WTC11 (cell line): ENCODE results near the gene SEC24A.

ENCODE experiments used
- CBFB ChIP-seq: sonication (generic); formaldehyde crosslinking; IDR thresholded peaks from 2 replicates; pipeline ENCODE4 v1.8.1; 2022; ENCODE audit warnings: mild to moderate bottlenecking, low read depth, missing genetic modification reagents
- FOXJ3 ChIP-seq: sonication (generic); formaldehyde crosslinking; IDR thresholded peaks from 2 replicates; pipeline ENCODE4 v1.9.0; 2021; ENCODE audit warnings: missing genetic modification reagents, mild to moderate bottlenecking, borderline replicate concordance
- IRF2 ChIP-seq: sonication (generic); formaldehyde crosslinking; IDR thresholded peaks from 2 replicates; pipeline ENCODE4 v1.8.0; 2022; ENCODE audit warnings: low read depth, missing genetic modification reagents, borderline replicate concordance
- KAT7 ChIP-seq: sonication (generic); formaldehyde crosslinking; IDR thresholded peaks from 2 replicates; pipeline ENCODE4 v1.8.1; 2023; ENCODE audit warnings: missing genetic modification reagents, mild to moderate bottlenecking, borderline replicate concordance
- MAX ChIP-seq: sonication (generic); formaldehyde crosslinking; IDR thresholded peaks from 2 replicates; pipeline ENCODE4 v1.8.0; 2022; ENCODE audit warnings: mild to moderate bottlenecking, missing genetic modification reagents
- NFYB ChIP-seq: sonication (generic); formaldehyde crosslinking; conservative IDR thresholded peaks from 2 replicates; pipeline ENCODE4 v1.8.0; 2022; ENCODE audit warnings: low read depth, missing genetic modification reagents
- PREB ChIP-seq: sonication (generic); formaldehyde crosslinking; IDR thresholded peaks from 2 replicates; pipeline ENCODE4 v1.8.1; 2022; ENCODE audit warnings: mild to moderate bottlenecking, missing genetic modification reagents, moderate library complexity, borderline replicate concordance
- USF1 ChIP-seq: sonication (generic); formaldehyde crosslinking; IDR thresholded peaks from 2 replicates; pipeline ENCODE4 v1.8.0; 2022; ENCODE audit warnings: mild to moderate bottlenecking, missing genetic modification reagents
- ZBTB43 ChIP-seq: sonication (generic); formaldehyde crosslinking; IDR thresholded peaks from 2 replicates; pipeline ENCODE4 v1.8.1; 2023; ENCODE audit warnings: mild to moderate bottlenecking, missing genetic modification reagents
- ZNF232 ChIP-seq: sonication (generic); formaldehyde crosslinking; IDR thresholded peaks from 2 replicates; pipeline ENCODE4 v1.8.0; 2022; ENCODE audit warnings: mild to moderate bottlenecking, missing genetic modification reagents
- ZNF512 ChIP-seq: sonication (generic); formaldehyde crosslinking; IDR thresholded peaks from 2 replicates; pipeline ENCODE4 v1.8.1; 2022; ENCODE audit warnings: missing genetic modification reagents, borderline replicate concordance
- TF ChIP-seq, protein P1 (sequence below): sonication (generic); formaldehyde crosslinking; IDR thresholded peaks from 2 replicates; pipeline ENCODE4 v1.8.0; 2023; ENCODE audit warnings: mild to moderate bottlenecking, missing genetic modification reagents
- TF ChIP-seq, protein P2 (sequence below): sonication (generic); formaldehyde crosslinking; IDR thresholded peaks from 2 replicates; pipeline ENCODE4 v1.8.1; 2023; ENCODE audit warnings: mild to moderate bottlenecking, missing genetic modification reagents, borderline replicate concordance
- TF ChIP-seq, protein P3 (sequence below): fragments of 200-600 bp; IDR thresholded peaks from 2 replicates; pipeline ENCODE4 v1.8.0; 2022; ENCODE audit warnings: antibody characterized with exemption

GRCh38 chr5:134626369-134627014, 22.1 kb upstream of the SEC24A start:
- TF ChIP-seq, protein P1, sequence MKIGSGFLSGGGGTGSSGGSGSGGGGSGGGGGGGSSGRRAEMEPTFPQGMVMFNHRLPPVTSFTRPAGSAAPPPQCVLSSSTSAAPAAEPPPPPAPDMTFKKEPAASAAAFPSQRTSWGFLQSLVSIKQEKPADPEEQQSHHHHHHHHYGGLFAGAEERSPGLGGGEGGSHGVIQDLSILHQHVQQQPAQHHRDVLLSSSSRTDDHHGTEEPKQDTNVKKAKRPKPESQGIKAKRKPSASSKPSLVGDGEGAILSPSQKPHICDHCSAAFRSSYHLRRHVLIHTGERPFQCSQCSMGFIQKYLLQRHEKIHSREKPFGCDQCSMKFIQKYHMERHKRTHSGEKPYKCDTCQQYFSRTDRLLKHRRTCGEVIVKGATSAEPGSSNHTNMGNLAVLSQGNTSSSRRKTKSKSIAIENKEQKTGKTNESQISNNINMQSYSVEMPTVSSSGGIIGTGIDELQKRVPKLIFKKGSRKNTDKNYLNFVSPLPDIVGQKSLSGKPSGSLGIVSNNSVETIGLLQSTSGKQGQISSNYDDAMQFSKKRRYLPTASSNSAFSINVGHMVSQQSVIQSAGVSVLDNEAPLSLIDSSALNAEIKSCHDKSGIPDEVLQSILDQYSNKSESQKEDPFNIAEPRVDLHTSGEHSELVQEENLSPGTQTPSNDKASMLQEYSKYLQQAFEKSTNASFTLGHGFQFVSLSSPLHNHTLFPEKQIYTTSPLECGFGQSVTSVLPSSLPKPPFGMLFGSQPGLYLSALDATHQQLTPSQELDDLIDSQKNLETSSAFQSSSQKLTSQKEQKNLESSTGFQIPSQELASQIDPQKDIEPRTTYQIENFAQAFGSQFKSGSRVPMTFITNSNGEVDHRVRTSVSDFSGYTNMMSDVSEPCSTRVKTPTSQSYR (CRISPR knock-in tag), result no peak
- TF ChIP-seq, protein P2, sequence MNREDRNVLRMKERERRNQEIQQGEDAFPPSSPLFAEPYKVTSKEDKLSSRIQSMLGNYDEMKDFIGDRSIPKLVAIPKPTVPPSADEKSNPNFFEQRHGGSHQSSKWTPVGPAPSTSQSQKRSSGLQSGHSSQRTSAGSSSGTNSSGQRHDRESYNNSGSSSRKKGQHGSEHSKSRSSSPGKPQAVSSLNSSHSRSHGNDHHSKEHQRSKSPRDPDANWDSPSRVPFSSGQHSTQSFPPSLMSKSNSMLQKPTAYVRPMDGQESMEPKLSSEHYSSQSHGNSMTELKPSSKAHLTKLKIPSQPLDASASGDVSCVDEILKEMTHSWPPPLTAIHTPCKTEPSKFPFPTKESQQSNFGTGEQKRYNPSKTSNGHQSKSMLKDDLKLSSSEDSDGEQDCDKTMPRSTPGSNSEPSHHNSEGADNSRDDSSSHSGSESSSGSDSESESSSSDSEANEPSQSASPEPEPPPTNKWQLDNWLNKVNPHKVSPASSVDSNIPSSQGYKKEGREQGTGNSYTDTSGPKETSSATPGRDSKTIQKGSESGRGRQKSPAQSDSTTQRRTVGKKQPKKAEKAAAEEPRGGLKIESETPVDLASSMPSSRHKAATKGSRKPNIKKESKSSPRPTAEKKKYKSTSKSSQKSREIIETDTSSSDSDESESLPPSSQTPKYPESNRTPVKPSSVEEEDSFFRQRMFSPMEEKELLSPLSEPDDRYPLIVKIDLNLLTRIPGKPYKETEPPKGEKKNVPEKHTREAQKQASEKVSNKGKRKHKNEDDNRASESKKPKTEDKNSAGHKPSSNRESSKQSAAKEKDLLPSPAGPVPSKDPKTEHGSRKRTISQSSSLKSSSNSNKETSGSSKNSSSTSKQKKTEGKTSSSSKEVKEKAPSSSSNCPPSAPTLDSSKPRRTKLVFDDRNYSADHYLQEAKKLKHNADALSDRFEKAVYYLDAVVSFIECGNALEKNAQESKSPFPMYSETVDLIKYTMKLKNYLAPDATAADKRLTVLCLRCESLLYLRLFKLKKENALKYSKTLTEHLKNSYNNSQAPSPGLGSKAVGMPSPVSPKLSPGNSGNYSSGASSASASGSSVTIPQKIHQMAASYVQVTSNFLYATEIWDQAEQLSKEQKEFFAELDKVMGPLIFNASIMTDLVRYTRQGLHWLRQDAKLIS (CRISPR knock-in tag), result no peak
- TF ChIP-seq IRF2 (no peak), CBFB (CRISPR knock-in tag) (no peak), USF1 (no peak), ZNF232 (CRISPR knock-in tag) (no peak), MAX (CRISPR knock-in tag) (no peak), FOXJ3 (CRISPR knock-in tag) (no peak), KAT7 (CRISPR knock-in tag) (no peak), ZNF512 (CRISPR knock-in tag) (no peak), ZBTB43 (CRISPR knock-in tag) (no peak), NFYB (CRISPR knock-in tag) (no peak), PREB (CRISPR knock-in tag) (no peak)
- TF ChIP-seq, protein P3, sequence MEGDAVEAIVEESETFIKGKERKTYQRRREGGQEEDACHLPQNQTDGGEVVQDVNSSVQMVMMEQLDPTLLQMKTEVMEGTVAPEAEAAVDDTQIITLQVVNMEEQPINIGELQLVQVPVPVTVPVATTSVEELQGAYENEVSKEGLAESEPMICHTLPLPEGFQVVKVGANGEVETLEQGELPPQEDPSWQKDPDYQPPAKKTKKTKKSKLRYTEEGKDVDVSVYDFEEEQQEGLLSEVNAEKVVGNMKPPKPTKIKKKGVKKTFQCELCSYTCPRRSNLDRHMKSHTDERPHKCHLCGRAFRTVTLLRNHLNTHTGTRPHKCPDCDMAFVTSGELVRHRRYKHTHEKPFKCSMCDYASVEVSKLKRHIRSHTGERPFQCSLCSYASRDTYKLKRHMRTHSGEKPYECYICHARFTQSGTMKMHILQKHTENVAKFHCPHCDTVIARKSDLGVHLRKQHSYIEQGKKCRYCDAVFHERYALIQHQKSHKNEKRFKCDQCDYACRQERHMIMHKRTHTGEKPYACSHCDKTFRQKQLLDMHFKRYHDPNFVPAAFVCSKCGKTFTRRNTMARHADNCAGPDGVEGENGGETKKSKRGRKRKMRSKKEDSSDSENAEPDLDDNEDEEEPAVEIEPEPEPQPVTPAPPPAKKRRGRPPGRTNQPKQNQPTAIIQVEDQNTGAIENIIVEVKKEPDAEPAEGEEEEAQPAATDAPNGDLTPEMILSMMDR, result no peak
